ENCODE measurements around the gene MND1. TPM values are rescaled to one million over a fixed set of nuclear protein-coding genes. Genes with fewer than 3 reads are reported as not detected.
"Not testable (repeated sequence)": the region's sequence is repeated elsewhere in the genome, so short reads cannot be mapped to it uniquely, and the experiment has no call there.

Gene MND1
- total RNA-seq, 1 experiment from 2014 or later = 47.1 TPM

DNA sequence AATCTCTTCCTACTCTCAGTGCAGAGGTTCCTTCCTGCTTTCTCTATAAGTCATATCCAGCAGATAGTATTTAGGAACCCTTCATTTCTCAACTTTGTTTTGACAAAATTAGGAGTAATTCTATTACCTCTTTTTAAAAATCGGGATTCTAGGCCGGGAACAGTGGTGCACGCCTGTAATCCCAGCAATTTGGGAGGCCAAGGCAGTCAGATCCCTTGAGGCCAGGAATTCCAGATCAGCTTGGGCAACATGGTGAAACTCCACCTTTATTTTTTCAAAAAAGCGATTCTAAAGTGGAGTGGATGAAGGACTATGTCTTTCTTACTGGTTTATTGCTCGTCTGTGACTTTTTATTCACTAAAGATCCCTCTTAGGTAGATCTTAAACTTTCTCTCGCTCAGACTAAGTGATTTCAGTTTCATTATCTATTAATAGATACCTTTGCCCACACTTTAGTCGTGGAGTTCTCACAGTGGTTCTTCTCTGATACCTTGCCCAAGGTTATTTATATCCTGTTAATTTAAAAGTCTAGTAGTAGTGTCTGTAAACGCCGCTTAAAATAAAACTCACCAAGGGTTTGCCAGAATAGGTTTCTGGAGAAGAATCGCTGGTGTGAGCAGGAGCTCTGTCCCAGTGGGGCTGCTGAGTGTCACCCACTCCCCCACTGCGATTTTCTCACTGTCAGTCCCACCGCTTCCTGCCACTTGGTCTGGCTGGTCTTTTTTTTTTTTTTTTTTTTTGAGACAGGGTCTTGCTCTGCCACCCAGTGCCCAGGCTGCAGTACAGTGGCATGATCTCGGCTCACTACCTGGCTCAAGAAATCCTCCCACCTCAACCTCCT, 94.6 kb downstream of the MND1 start:
- Histone ChIP-seq H3K9ac (ENCODE audit: low read length) (peak overlapping the region; percentile 36), H3K4me1 (ENCODE audit: low read length) (peaks cover 31% of the 10 kb centered on the region), H3K27ac (ENCODE audit: low read length) (no peak overlapping the region), H3K4me3 (ENCODE audit: low read length) (peak overlapping the region; percentile 49), H3K9me2 (replicated peaks; ENCODE audit: insufficient read depth, low read length) (no peaks in the 10 kb centered on the region), H3K79me2 (ENCODE audit: low read length) (no peaks in the 10 kb centered on the region), H3K36me3 (ENCODE audit: insufficient read depth, low read length) (no peaks in the 10 kb centered on the region), H4K20me1 (ENCODE audit: insufficient read depth, low read depth, low read length) (no peaks in the 10 kb centered on the region), H2AFZ (ENCODE audit: low read length) (peak overlapping the region; percentile 11; the same call in 1 of the 2 replicates), H3K4me2 (ENCODE audit: low read depth, low read length, poor library complexity, severe bottlenecking) (peak overlapping the region; percentile 65), H3K27me3 (ENCODE audit: low read length) (no peaks in the 10 kb centered on the region), H3K9me3 (ENCODE audit: low read length) (no peaks in the 10 kb centered on the region)
- DNase-seq = no peak

GRCh38 chr4:153439831-153440230, 95.3 kb downstream of the MND1 start:
- Histone ChIP-seq H4K20me1 (ENCODE audit: insufficient read depth, low read depth, low read length) (no peaks in the 10 kb centered on the region), H3K4me1 (ENCODE audit: low read length) (peaks cover 27% of the 10 kb centered on the region), H2AFZ (ENCODE audit: low read length) (no peak overlapping the region), H3K9me2 (replicated peaks; ENCODE audit: insufficient read depth, low read length) (no peaks in the 10 kb centered on the region), H3K4me3 (ENCODE audit: low read length) (no peak overlapping the region), H3K9me3 (ENCODE audit: low read length) (no peaks in the 10 kb centered on the region), H3K27me3 (ENCODE audit: low read length) (no peaks in the 10 kb centered on the region), H3K9ac (ENCODE audit: low read length) (no peak overlapping the region), H3K4me2 (ENCODE audit: low read depth, low read length, poor library complexity, severe bottlenecking) (peak overlapping the region; percentile 65), H3K27ac (ENCODE audit: low read length) (no peak overlapping the region), H3K36me3 (ENCODE audit: insufficient read depth, low read length) (no peaks in the 10 kb centered on the region), H3K79me2 (ENCODE audit: low read length) (no peaks in the 10 kb centered on the region)
- no peak for DNase-seq

- Histone ChIP-seq H3K9ac (ENCODE audit: low read length) (no peak overlapping the region), H3K4me3 (ENCODE audit: low read length) (no peak overlapping the region), H3K79me2 (ENCODE audit: low read length) (no peaks in the 10 kb centered on the region), H3K9me2 (replicated peaks; ENCODE audit: insufficient read depth, low read length) (no peaks in the 10 kb centered on the region), H3K4me2 (ENCODE audit: low read depth, low read length, poor library complexity, severe bottlenecking) (peak overlapping the region; percentile 65), H3K9me3 (ENCODE audit: low read length) (no peaks in the 10 kb centered on the region), H4K20me1 (ENCODE audit: insufficient read depth, low read depth, low read length) (no peaks in the 10 kb centered on the region), H2AFZ (ENCODE audit: low read length) (no peak overlapping the region), H3K27me3 (ENCODE audit: low read length) (no peaks in the 10 kb centered on the region), H3K27ac (ENCODE audit: low read length) (no peak overlapping the region), H3K4me1 (ENCODE audit: low read length) (peaks cover 27% of the 10 kb centered on the region), H3K36me3 (ENCODE audit: insufficient read depth, low read length) (no peaks in the 10 kb centered on the region)
- no peak for DNase-seq
These were observed 96.0 kb downstream of the MND1 start for GRCh38 chr4:153440475-153440874.

DNA sequence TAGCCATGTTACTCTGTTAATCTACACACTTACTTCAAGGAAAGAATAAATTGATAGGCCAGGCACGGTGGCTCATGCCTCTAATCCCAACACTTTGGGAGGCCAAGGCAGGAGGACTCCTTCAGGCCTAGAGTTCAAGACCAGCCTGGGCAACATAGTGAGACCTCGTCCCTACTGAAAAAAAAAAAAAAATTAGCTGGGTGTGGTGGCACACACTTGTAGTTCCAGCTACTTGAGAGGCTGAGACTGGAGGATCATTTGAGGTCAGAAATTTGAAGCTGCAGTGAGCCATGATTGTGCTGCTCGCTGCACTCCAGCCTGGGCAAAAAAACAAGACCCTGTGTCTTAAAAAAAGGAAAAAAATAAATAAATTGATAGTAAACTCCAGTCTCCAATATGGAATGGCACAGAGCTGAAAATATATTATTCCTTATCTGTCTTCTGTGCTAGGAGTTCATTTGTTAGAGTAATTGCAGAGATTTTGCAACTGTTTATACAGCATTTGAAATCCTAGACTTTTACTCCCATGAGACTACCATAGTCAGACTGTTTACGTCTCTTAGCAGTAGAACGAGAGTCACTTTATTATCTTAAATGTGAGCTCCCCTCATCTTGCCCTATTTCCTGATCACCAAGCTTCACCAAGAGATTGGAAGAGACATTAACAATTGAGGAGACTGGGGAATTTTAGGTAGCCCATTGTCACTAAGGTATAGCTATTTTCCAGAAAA, 102.9 kb downstream of the MND1 start:
- Histone ChIP-seq H3K27ac (ENCODE audit: low read length) (no peak overlapping the region), H4K20me1 (ENCODE audit: insufficient read depth, low read depth, low read length) (no peaks in the 10 kb centered on the region), H3K9me2 (replicated peaks; ENCODE audit: insufficient read depth, low read length) (no peaks in the 10 kb centered on the region), H3K27me3 (ENCODE audit: low read length) (no peaks in the 10 kb centered on the region), H3K4me2 (ENCODE audit: low read depth, low read length, poor library complexity, severe bottlenecking) (no peak overlapping the region), H3K4me3 (ENCODE audit: low read length) (no peak overlapping the region), H3K4me1 (ENCODE audit: low read length) (peaks cover 6% of the 10 kb centered on the region; the same call in 1 of the 2 replicates), H3K9ac (ENCODE audit: low read length) (no peak overlapping the region), H2AFZ (ENCODE audit: low read length) (no peak overlapping the region), H3K36me3 (ENCODE audit: insufficient read depth, low read length) (no peaks in the 10 kb centered on the region), H3K9me3 (ENCODE audit: low read length) (no peaks in the 10 kb centered on the region), H3K79me2 (ENCODE audit: low read length) (no peaks in the 10 kb centered on the region)
- no peak for DNase-seq

GRCh38 chr4:153448003-153448731, 103.7 kb downstream of the MND1 start:
- Histone ChIP-seq H3K4me1 (ENCODE audit: low read length) (peaks cover 6% of the 10 kb centered on the region; the same call in 1 of the 2 replicates), H2AFZ (ENCODE audit: low read length) (no peak overlapping the region), H3K4me3 (ENCODE audit: low read length) (no peak overlapping the region), H3K9me2 (replicated peaks; ENCODE audit: insufficient read depth, low read length) (no peaks in the 10 kb centered on the region), H3K27me3 (ENCODE audit: low read length) (no peaks in the 10 kb centered on the region), H3K9ac (ENCODE audit: low read length) (no peak overlapping the region), H3K79me2 (ENCODE audit: low read length) (no peaks in the 10 kb centered on the region), H3K36me3 (ENCODE audit: insufficient read depth, low read length) (no peaks in the 10 kb centered on the region), H4K20me1 (ENCODE audit: insufficient read depth, low read depth, low read length) (no peaks in the 10 kb centered on the region), H3K27ac (ENCODE audit: low read length) (no peak overlapping the region), H3K4me2 (ENCODE audit: low read depth, low read length, poor library complexity, severe bottlenecking) (no peak overlapping the region), H3K9me3 (ENCODE audit: low read length) (no peaks in the 10 kb centered on the region)
- DNase-seq = no peak

- no peaks in the 10 kb centered on the region for H4K20me1 ChIP-seq (ENCODE audit: insufficient read depth, low read depth, low read length)
- no peak for DNase-seq
- no peak overlapping the region for H3K27ac ChIP-seq (ENCODE audit: low read length)
- no peaks in the 10 kb centered on the region for H3K9me2 ChIP-seq (replicated peaks; ENCODE audit: insufficient read depth, low read length)
- no peak overlapping the region for H3K4me3 ChIP-seq (ENCODE audit: low read length)
- H3K79me2 ChIP-seq (ENCODE audit: low read length) = no peaks in the 10 kb centered on the region
- no peaks in the 10 kb centered on the region for H3K36me3 ChIP-seq (ENCODE audit: insufficient read depth, low read length)
- peaks cover 6% of the 10 kb centered on the region; the same call in 1 of the 2 replicates for H3K4me1 ChIP-seq (ENCODE audit: low read length)
- no peak overlapping the region for H3K9ac ChIP-seq (ENCODE audit: low read length)
- H3K4me2 ChIP-seq (ENCODE audit: low read depth, low read length, poor library complexity, severe bottlenecking) = no peak overlapping the region
- no peaks in the 10 kb centered on the region for H3K27me3 ChIP-seq (ENCODE audit: low read length)
- H3K9me3 ChIP-seq (ENCODE audit: low read length) = no peaks in the 10 kb centered on the region
- H2AFZ ChIP-seq (ENCODE audit: low read length) = no peak overlapping the region
These were observed 104.8 kb downstream of the MND1 start for GRCh38 chr4:153449338-153449737.

GRCh38 chr4:153450544-153450917, 106.0 kb downstream of the MND1 start:
- Histone ChIP-seq H3K79me2 (ENCODE audit: low read length) (no peaks in the 10 kb centered on the region), H3K4me2 (ENCODE audit: low read depth, low read length, poor library complexity, severe bottlenecking) (no peak overlapping the region), H3K36me3 (ENCODE audit: insufficient read depth, low read length) (no peaks in the 10 kb centered on the region), H3K27me3 (ENCODE audit: low read length) (no peaks in the 10 kb centered on the region), H3K4me1 (ENCODE audit: low read length) (peaks cover 6% of the 10 kb centered on the region; the same call in 1 of the 2 replicates), H4K20me1 (ENCODE audit: insufficient read depth, low read depth, low read length) (no peaks in the 10 kb centered on the region), H3K27ac (ENCODE audit: low read length) (no peak overlapping the region), H3K4me3 (ENCODE audit: low read length) (no peak overlapping the region), H2AFZ (ENCODE audit: low read length) (no peak overlapping the region), H3K9me2 (replicated peaks; ENCODE audit: insufficient read depth, low read length) (no peaks in the 10 kb centered on the region), H3K9me3 (ENCODE audit: low read length) (no peaks in the 10 kb centered on the region), H3K9ac (ENCODE audit: low read length) (no peak overlapping the region)
- peak; percentile 37 for DNase-seq

GRCh38 chr4:153451145-153451544, 106.7 kb downstream of the MND1 start:
- DNase-seq; H3K4me1 ChIP-seq (ENCODE audit: low read length); H3K79me2 ChIP-seq (ENCODE audit: low read length); H3K4me2 ChIP-seq (ENCODE audit: low read depth, low read length, poor library complexity, severe bottlenecking); H4K20me1 ChIP-seq (ENCODE audit: insufficient read depth, low read depth, low read length); H3K9me3 ChIP-seq (ENCODE audit: low read length); H3K9ac ChIP-seq (ENCODE audit: low read length); H3K9me2 ChIP-seq (replicated peaks; ENCODE audit: insufficient read depth, low read length); H2AFZ ChIP-seq (ENCODE audit: low read length); H3K4me3 ChIP-seq (ENCODE audit: low read length); H3K27me3 ChIP-seq (ENCODE audit: low read length); H3K27ac ChIP-seq (ENCODE audit: low read length); H3K36me3 ChIP-seq (ENCODE audit: insufficient read depth, low read length): not testable (repeated sequence)
